Stimulated activated CD4-positive, alpha-beta T cell treated with anti-CD3 and anti-CD28 coated beads, TNF-alpha, amount 100 ng/mL, for 48 hours (primary cell): ENCODE measurements around the gene GRM1.
"Not testable (repeated sequence)": the region's sequence is repeated elsewhere in the genome, so short reads cannot be mapped to it uniquely, and the experiment has no call there.

Source experiments
- DNase-seq, 3 donors: peaks; one replicate each; pipeline ENCODE4 v3.0.0-alpha.2; 2020; ENCODE audit warnings: low read depth in 3 of 3

The GRM1 gene

GRCh38 chr6:146271163-146271562, 242.3 kb downstream of the GRM1 start:
- DNase-seq, result not testable (repeated sequence)

- no peak for DNase-seq
Observed at GRCh38 chr6:146273490-146273889, 244.6 kb downstream of the GRM1 start.

GRCh38 chr6:146277142-146277541, 248.3 kb downstream of the GRM1 start:
- no peak for DNase-seq

GRCh38 chr6:146281651-146282362, 252.9 kb downstream of the GRM1 start:
- DNase-seq, result no peak

- no peak for DNase-seq
Observed at GRCh38 chr6:146282837-146283236, 254.0 kb downstream of the GRM1 start.

GRCh38 chr6:146284311-146284710, 255.4 kb downstream of the GRM1 start:
- no peak for DNase-seq

- DNase-seq, result no peak
Observed at GRCh38 chr6:146286961-146287360, 258.1 kb downstream of the GRM1 start.

GRCh38 chr6:146287691-146288369, 259.0 kb downstream of the GRM1 start:
- DNase-seq, result no peak

GRCh38 chr6:146289816-146290588, 261.1 kb downstream of the GRM1 start:
- DNase-seq, result no peak

- DNase-seq, result no peak
Observed at GRCh38 chr6:146290589-146290901, 261.7 kb downstream of the GRM1 start.

GRCh38 chr6:146292506-146292905, 263.6 kb downstream of the GRM1 start:
- no peak for DNase-seq

GRCh38 chr6:146295695-146296094, 266.8 kb downstream of the GRM1 start:
- no peak for DNase-seq

- DNase-seq, result no peak
Observed at GRCh38 chr6:146297815-146298214, 269.0 kb downstream of the GRM1 start.

GRCh38 chr6:146300521-146300920, 271.7 kb downstream of the GRM1 start:
- no peak for DNase-seq

GRCh38 chr6:146301764-146302163, 272.9 kb downstream of the GRM1 start:
- DNase-seq, result no peak

GRCh38 chr6:146302994-146303393, 274.1 kb downstream of the GRM1 start:
- DNase-seq, result no peak

GRCh38 chr6:146304181-146304580, 275.3 kb downstream of the GRM1 start:
- DNase-seq, result no peak

GRCh38 chr6:146305092-146305491, 276.2 kb downstream of the GRM1 start:
- DNase-seq, result no peak

- no peak for DNase-seq
Observed at GRCh38 chr6:146305951-146306350, 277.1 kb downstream of the GRM1 start.

GRCh38 chr6:146310628-146311027, 281.8 kb downstream of the GRM1 start:
- no peak for DNase-seq

- no peak for DNase-seq
Observed at GRCh38 chr6:146311079-146311478, 282.2 kb downstream of the GRM1 start.

- DNase-seq, result no peak
Observed at GRCh38 chr6:146312608-146313007, 283.7 kb downstream of the GRM1 start.
